ENCODE results near the gene HDAC7.

Gene HDAC7

GRCh38 chr12:47819896-47820630, at the start of gene HDAC7:
TSS of gene HDAC7 (minus strand) at chr12:47819903. CDS start at chr12:47819785, 118 bp downstream.
- WGBS (ENCODE audit: insufficient coverage, insufficient read length) = no CpG with 5 or more reads among the region's 58 CpGs
- H3K27ac ChIP-seq (ENCODE audit: low read length) = peak within 1 kb of the TSS; percentile 54
- no peaks in the 10 kb centered on the region for H3K36me3 ChIP-seq (ENCODE audit: control insufficient read depth, insufficient read depth, low read length)
- H3K4me1 ChIP-seq (ENCODE audit: control insufficient read depth, insufficient read depth, low read length) = peaks cover 22% of the 10 kb centered on the region
- no peak for DNase-seq (ENCODE audit: low read depth, low spot score)
- H3K27me3 ChIP-seq (ENCODE audit: control insufficient read depth, insufficient read depth, low read length) = no peaks in the 10 kb centered on the region
- H3K4me3 ChIP-seq (ENCODE audit: low read length) = peak within 1 kb of the TSS; percentile 51
- H3K9me3 ChIP-seq (ENCODE audit: control insufficient read depth, insufficient read depth, low read length) = no peaks in the 10 kb centered on the region

- Histone ChIP-seq H3K4me1 (ENCODE audit: control insufficient read depth, insufficient read depth, low read length) (no peaks in the 10 kb centered on the region), H3K27me3 (ENCODE audit: control insufficient read depth, insufficient read depth, low read length) (no peaks in the 10 kb centered on the region), H3K4me3 (ENCODE audit: low read length) (no peak overlapping the region), H3K27ac (ENCODE audit: low read length) (no peak overlapping the region), H3K9me3 (ENCODE audit: control insufficient read depth, insufficient read depth, low read length) (no peaks in the 10 kb centered on the region), H3K36me3 (ENCODE audit: control insufficient read depth, insufficient read depth, low read length) (no peaks in the 10 kb centered on the region)
- DNase-seq (ENCODE audit: low read depth, low spot score) = no peak
- WGBS (ENCODE audit: insufficient coverage, insufficient read length) = no CpG with 5 or more reads among the region's 8 CpGs
Observed at GRCh38 chr12:47868552-47869031, 48.9 kb upstream of the HDAC7 start.

- H3K4me3 ChIP-seq (ENCODE audit: low read length) = no peak overlapping the region
- WGBS (ENCODE audit: insufficient coverage, insufficient read length) = no CpG with 5 or more reads among the region's 2 CpGs
- no peaks in the 10 kb centered on the region for H3K4me1 ChIP-seq (ENCODE audit: control insufficient read depth, insufficient read depth, low read length)
- DNase-seq (ENCODE audit: low read depth, low spot score) = no peak
- H3K36me3 ChIP-seq (ENCODE audit: control insufficient read depth, insufficient read depth, low read length) = no peaks in the 10 kb centered on the region
- H3K9me3 ChIP-seq (ENCODE audit: control insufficient read depth, insufficient read depth, low read length) = no peaks in the 10 kb centered on the region
- no peak overlapping the region for H3K27ac ChIP-seq (ENCODE audit: low read length)
- no peaks in the 10 kb centered on the region for H3K27me3 ChIP-seq (ENCODE audit: control insufficient read depth, insufficient read depth, low read length)
Observed at GRCh38 chr12:47868041-47868440, 48.3 kb upstream of the HDAC7 start.

- Histone ChIP-seq H3K36me3 (ENCODE audit: control insufficient read depth, insufficient read depth, low read length) (no peaks in the 10 kb centered on the region), H3K27me3 (ENCODE audit: control insufficient read depth, insufficient read depth, low read length) (no peaks in the 10 kb centered on the region), H3K27ac (ENCODE audit: low read length) (no peak overlapping the region), H3K9me3 (ENCODE audit: control insufficient read depth, insufficient read depth, low read length) (no peaks in the 10 kb centered on the region), H3K4me3 (ENCODE audit: low read length) (no peak overlapping the region), H3K4me1 (ENCODE audit: control insufficient read depth, insufficient read depth, low read length) (no peaks in the 10 kb centered on the region)
- no CpG with 5 or more reads among the region's 4 CpGs for WGBS (ENCODE audit: insufficient coverage, insufficient read length)
- DNase-seq (ENCODE audit: low read depth, low spot score) = no peak
Observed at GRCh38 chr12:47867495-47867941, 47.8 kb upstream of the HDAC7 start.

GRCh38 chr12:47864646-47865235, 45.0 kb upstream of the HDAC7 start:
- no peaks in the 10 kb centered on the region for H3K9me3 ChIP-seq (ENCODE audit: control insufficient read depth, insufficient read depth, low read length)
- H3K36me3 ChIP-seq (ENCODE audit: control insufficient read depth, insufficient read depth, low read length) = no peaks in the 10 kb centered on the region
- no peak overlapping the region for H3K4me3 ChIP-seq (ENCODE audit: low read length)
- no peaks in the 10 kb centered on the region for H3K27me3 ChIP-seq (ENCODE audit: control insufficient read depth, insufficient read depth, low read length)
- no peak for DNase-seq (ENCODE audit: low read depth, low spot score)
- no peak overlapping the region for H3K27ac ChIP-seq (ENCODE audit: low read length)
- no CpG with 5 or more reads among the region's 14 CpGs for WGBS (ENCODE audit: insufficient coverage, insufficient read length)
- H3K4me1 ChIP-seq (ENCODE audit: control insufficient read depth, insufficient read depth, low read length) = no peaks in the 10 kb centered on the region

- Histone ChIP-seq H3K27me3 (ENCODE audit: control insufficient read depth, insufficient read depth, low read length) (no peaks in the 10 kb centered on the region), H3K27ac (ENCODE audit: low read length) (no peak overlapping the region), H3K9me3 (ENCODE audit: control insufficient read depth, insufficient read depth, low read length) (no peaks in the 10 kb centered on the region), H3K4me3 (ENCODE audit: low read length) (no peak overlapping the region), H3K4me1 (ENCODE audit: control insufficient read depth, insufficient read depth, low read length) (no peaks in the 10 kb centered on the region), H3K36me3 (ENCODE audit: control insufficient read depth, insufficient read depth, low read length) (no peaks in the 10 kb centered on the region)
- no peak for DNase-seq (ENCODE audit: low read depth, low spot score)
- WGBS (ENCODE audit: insufficient coverage, insufficient read length) = no CpG with 5 or more reads among the region's 6 CpGs
Observed at GRCh38 chr12:47863985-47864384, 44.3 kb upstream of the HDAC7 start.

GRCh38 chr12:47863467-47863866, 43.8 kb upstream of the HDAC7 start:
- Histone ChIP-seq H3K36me3 (ENCODE audit: control insufficient read depth, insufficient read depth, low read length) (no peaks in the 10 kb centered on the region), H3K4me3 (ENCODE audit: low read length) (no peak overlapping the region), H3K27ac (ENCODE audit: low read length) (no peak overlapping the region), H3K4me1 (ENCODE audit: control insufficient read depth, insufficient read depth, low read length) (no peaks in the 10 kb centered on the region), H3K27me3 (ENCODE audit: control insufficient read depth, insufficient read depth, low read length) (no peaks in the 10 kb centered on the region), H3K9me3 (ENCODE audit: control insufficient read depth, insufficient read depth, low read length) (no peaks in the 10 kb centered on the region)
- DNase-seq (ENCODE audit: low read depth, low spot score) = no peak
- no CpG with 5 or more reads among the region's 7 CpGs for WGBS (ENCODE audit: insufficient coverage, insufficient read length)

GRCh38 chr12:47862881-47863280, 43.2 kb upstream of the HDAC7 start:
- H3K4me1 ChIP-seq (ENCODE audit: control insufficient read depth, insufficient read depth, low read length) = no peaks in the 10 kb centered on the region
- H3K4me3 ChIP-seq (ENCODE audit: low read length) = no peak overlapping the region; the same call in 1 of the 2 replicates
- DNase-seq (ENCODE audit: low read depth, low spot score) = no peak
- H3K27me3 ChIP-seq (ENCODE audit: control insufficient read depth, insufficient read depth, low read length) = no peaks in the 10 kb centered on the region
- no peaks in the 10 kb centered on the region for H3K36me3 ChIP-seq (ENCODE audit: control insufficient read depth, insufficient read depth, low read length)
- no peaks in the 10 kb centered on the region for H3K9me3 ChIP-seq (ENCODE audit: control insufficient read depth, insufficient read depth, low read length)
- no peak overlapping the region for H3K27ac ChIP-seq (ENCODE audit: low read length)
- WGBS (ENCODE audit: insufficient coverage, insufficient read length) = no CpG with 5 or more reads among the region's 7 CpGs

- H3K9me3 ChIP-seq (ENCODE audit: control insufficient read depth, insufficient read depth, low read length) = no peaks in the 10 kb centered on the region
- no CpG with 5 or more reads among the region's 5 CpGs for WGBS (ENCODE audit: insufficient coverage, insufficient read length)
- H3K27ac ChIP-seq (ENCODE audit: low read length) = no peak overlapping the region
Observed at GRCh38 chr12:47862167-47862750, 42.6 kb upstream of the HDAC7 start.

GRCh38 chr12:47860873-47861272, 41.2 kb upstream of the HDAC7 start:
- Histone ChIP-seq H3K4me3 (ENCODE audit: low read length) (no peak overlapping the region), H3K27ac (ENCODE audit: low read length) (no peak overlapping the region), H3K36me3 (ENCODE audit: control insufficient read depth, insufficient read depth, low read length) (no peaks in the 10 kb centered on the region), H3K9me3 (ENCODE audit: control insufficient read depth, insufficient read depth, low read length) (no peaks in the 10 kb centered on the region), H3K27me3 (ENCODE audit: control insufficient read depth, insufficient read depth, low read length) (no peaks in the 10 kb centered on the region), H3K4me1 (ENCODE audit: control insufficient read depth, insufficient read depth, low read length) (no peaks in the 10 kb centered on the region)
- no peak for DNase-seq (ENCODE audit: low read depth, low spot score)
- WGBS (ENCODE audit: insufficient coverage, insufficient read length) = no CpG with 5 or more reads among the region's 2 CpGs

More at GRCh38 chr12:47862167-47862750, 42.6 kb upstream of the HDAC7 start:
- H3K4me1 ChIP-seq (ENCODE audit: control insufficient read depth, insufficient read depth, low read length) = no peaks in the 10 kb centered on the region
- no peak for DNase-seq (ENCODE audit: low read depth, low spot score)
- no peaks in the 10 kb centered on the region for H3K36me3 ChIP-seq (ENCODE audit: control insufficient read depth, insufficient read depth, low read length)
- no peak overlapping the region for H3K4me3 ChIP-seq (ENCODE audit: low read length)
- no peaks in the 10 kb centered on the region for H3K27me3 ChIP-seq (ENCODE audit: control insufficient read depth, insufficient read depth, low read length)
